Inferior parietal cortex (tissue), 1 donor: ENCODE data around the gene BICRAL.
"Not testable (repeated sequence)": the region's sequence is repeated elsewhere in the genome, so short reads cannot be mapped to it uniquely, and the experiment has no call there.

Experiments used
- DNase-seq: peaks from one replicate; pipeline ENCODE4 v3.0.0-alpha.2; 2016; ENCODE audit errors: extremely low spot score

The BICRAL gene, protein sequence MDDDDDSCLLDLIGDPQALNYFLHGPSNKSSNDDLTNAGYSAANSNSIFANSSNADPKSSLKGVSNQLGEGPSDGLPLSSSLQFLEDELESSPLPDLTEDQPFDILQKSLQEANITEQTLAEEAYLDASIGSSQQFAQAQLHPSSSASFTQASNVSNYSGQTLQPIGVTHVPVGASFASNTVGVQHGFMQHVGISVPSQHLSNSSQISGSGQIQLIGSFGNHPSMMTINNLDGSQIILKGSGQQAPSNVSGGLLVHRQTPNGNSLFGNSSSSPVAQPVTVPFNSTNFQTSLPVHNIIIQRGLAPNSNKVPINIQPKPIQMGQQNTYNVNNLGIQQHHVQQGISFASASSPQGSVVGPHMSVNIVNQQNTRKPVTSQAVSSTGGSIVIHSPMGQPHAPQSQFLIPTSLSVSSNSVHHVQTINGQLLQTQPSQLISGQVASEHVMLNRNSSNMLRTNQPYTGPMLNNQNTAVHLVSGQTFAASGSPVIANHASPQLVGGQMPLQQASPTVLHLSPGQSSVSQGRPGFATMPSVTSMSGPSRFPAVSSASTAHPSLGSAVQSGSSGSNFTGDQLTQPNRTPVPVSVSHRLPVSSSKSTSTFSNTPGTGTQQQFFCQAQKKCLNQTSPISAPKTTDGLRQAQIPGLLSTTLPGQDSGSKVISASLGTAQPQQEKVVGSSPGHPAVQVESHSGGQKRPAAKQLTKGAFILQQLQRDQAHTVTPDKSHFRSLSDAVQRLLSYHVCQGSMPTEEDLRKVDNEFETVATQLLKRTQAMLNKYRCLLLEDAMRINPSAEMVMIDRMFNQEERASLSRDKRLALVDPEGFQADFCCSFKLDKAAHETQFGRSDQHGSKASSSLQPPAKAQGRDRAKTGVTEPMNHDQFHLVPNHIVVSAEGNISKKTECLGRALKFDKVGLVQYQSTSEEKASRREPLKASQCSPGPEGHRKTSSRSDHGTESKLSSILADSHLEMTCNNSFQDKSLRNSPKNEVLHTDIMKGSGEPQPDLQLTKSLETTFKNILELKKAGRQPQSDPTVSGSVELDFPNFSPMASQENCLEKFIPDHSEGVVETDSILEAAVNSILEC

DNA sequence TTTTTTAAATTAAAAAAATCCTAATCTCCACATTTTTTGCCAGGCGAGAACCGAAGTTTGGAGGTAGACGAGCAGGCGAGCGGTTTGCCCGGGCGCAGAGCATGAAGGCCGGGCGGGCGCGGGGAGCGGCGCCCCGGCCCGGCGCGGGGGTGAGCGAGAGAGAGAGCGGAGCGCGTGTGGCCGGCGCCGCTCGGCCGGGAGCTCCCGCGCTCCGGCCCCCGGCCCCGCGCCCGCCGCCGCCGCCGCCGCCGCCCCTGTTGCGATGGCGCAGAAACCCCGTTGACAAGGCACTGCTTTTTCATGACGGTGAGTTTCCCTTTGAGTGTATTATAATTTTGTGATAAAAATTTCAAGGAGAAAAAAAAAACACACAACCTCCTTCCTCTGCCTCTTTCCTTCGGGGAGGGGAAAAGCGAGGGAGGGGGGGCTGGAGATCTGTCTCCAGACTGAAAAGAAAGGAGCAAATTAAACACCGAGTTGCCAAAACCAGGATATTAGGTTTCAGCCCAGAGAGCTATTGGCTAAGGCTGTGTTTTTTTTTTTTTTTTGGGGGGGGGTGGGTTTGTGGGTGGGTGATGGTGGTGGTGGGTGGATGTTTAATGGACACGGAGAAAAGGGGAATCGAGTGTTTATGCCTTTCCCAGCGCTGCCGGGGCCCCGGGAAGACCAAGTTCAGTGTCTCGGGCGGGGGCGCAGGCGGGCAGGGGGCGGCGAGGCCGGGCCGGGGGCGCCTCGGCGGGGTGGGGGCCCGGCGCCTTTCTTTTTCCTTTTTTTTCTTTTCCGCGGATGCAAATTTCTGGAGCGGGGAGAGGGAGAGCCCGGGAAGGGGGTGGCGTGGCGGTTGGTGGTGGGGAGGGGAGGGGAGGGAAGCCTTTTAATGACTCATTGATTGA lies at the start of gene BICRAL:
TSS of gene BICRAL (plus strand) at position 257 of the 893 bp plus-strand sequence. CDS start 39,971 bp downstream, outside the sequence.
- peak; percentile 51 for DNase-seq

DNA sequence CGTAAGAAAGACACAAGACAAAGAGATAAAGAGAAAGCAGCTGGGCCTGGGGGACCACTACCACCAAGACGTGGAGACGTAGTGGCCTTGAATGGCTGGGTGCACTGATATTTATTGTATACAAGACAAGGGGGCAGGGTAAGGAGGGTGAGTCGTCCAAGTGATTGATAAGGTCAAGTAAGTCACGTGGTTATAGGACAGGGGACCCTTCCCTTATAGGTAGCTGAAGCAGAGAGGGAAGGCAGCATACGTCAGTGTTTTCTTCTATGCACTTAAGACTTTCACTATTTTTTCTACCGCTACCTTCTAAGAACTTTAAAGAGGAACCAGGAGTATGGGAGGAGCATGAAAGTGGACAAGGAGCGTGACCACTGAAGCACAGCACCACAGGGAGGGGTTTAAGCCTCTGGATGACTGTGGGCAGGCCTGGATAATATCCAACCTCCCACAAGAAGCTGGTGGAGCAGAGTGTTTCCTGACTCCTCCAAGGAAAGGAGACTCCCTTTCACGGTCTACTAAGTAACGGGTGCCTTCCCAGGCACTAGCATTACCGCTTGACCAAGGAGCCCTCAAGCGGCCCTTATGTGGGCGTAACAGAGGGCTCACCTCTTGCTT lies 47.9 kb upstream of the BICRAL start:
- not testable (repeated sequence) for DNase-seq

DNA sequence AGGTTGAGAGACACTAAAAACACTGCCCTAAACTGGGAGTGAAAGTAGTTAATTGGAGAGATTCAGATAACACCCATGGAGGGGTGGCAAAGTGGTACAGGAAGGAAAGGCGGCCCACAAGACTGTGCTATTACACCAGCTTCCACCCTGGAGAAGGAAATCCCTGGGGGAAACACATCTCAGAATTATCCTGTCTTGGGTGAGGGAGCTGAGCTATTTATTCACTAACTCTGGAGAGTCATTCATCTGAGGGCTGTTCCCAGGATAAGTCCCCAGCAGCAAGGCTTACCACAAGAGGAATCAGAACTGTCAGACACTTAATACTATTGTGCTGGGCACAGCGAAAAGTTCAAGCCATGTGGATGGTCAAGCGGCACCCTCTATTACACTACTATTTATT lies 45.9 kb upstream of the BICRAL start:
- DNase-seq, result no peak

DNA sequence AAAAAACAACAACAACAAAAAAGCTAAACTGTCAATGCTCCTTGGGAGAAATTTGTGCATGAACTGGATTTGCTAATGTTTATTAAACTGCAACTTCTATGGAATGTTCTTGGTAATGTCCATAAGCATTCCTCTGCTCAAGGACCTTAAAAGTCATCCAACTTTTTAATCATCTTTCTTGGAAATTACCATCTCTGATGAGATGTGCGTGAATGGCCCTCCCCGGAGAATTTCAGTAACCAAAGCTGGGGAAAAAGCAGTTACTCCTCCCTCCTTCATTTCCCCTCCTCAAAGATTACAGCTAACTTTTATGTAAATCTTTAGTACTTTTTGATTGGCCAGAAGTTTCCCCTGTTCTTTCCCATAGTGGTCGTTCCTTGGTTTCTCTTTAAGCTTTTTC lies 41.1 kb upstream of the BICRAL start:
- no peak for DNase-seq

DNA sequence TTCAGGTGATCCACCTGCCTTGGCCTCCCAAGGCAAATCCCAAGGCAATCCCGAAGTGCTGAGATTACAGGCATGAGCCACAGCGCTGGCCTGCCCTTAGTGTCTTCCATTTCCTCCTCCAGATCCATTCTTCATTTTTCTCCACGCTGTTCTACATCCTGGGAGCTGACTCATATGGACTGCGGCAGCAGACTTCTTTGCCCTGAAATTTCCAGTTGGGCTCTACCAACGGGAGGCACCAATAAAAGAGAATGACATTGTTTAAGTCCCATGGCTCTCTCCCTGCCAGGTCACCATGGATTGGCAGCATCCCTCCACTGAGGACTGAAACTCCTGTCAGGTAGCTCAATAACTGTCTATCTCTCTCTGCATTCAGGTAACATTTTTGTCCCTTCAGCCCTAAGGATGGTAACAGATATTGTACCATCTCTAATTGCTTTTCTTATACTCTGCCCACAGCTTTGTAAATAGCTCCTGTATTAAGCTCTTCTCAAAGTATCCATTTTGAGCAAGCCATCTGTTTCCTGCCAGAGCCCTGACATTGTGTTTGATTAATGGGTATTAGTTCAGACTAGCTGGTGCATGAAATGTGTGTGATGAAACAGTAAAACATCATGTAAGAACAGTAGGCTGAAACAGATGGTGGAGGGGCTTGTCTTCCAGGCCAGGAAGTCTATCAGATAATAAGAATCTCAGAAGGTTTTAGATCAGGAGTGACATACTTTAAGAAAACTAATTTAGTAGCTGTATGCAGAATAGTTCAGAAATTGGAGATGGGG lies 39.5 kb upstream of the BICRAL start:
- no peak for DNase-seq

DNA sequence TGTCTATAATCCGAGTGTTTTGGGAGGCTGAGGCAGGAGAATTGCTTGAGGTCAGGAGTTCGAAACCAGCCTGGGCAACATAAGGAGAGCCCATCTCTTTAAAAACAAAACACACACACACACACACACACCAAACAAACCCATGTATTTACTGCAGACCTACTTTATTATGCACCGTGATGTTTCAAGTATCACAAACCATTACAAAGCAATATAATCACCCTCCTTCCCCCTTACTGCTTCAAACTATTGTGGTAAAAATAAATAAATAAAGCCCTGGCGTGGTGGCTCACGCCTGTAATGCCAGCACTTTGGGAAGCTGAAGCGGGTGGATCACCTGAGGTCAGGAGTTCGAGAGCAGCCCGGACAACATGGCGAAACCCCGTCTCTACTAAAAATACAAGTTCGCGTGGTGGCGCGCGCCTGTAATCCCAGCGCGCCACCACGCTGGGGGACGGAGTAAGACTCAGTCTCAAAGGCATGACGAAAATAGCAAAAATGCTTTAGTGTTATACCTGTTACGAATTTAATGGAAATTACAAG lies 37.4 kb upstream of the BICRAL start:
- no peak for DNase-seq

DNA sequence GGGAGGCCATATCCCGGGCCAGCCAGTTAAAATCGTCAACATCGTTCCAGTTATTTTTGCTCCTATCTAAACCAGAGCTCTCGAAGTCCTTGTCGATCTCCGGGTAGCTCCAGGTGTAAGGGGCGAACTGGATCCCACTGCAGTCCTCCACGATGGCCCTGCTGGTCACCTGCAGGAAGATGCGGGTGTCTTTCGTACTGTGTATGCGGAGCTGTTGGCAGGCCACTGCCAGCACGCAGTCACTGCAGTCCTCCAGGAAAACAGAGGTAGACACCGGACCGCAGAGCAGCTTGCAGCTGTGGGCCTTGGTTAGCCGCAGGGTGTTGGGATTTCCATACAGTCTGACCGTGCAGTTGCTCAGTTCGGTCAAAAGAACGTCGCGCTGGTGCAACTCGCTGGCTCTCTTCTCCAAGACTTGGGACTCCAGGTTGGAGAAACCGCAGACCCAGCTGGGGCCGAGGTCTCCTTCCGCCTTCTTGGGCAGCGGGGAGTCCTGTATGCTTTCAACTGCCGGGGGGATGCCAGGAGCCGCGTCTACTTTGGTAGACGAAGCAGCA lies 36.7 kb upstream of the BICRAL start:
- peak; percentile 39 for DNase-seq

DNA sequence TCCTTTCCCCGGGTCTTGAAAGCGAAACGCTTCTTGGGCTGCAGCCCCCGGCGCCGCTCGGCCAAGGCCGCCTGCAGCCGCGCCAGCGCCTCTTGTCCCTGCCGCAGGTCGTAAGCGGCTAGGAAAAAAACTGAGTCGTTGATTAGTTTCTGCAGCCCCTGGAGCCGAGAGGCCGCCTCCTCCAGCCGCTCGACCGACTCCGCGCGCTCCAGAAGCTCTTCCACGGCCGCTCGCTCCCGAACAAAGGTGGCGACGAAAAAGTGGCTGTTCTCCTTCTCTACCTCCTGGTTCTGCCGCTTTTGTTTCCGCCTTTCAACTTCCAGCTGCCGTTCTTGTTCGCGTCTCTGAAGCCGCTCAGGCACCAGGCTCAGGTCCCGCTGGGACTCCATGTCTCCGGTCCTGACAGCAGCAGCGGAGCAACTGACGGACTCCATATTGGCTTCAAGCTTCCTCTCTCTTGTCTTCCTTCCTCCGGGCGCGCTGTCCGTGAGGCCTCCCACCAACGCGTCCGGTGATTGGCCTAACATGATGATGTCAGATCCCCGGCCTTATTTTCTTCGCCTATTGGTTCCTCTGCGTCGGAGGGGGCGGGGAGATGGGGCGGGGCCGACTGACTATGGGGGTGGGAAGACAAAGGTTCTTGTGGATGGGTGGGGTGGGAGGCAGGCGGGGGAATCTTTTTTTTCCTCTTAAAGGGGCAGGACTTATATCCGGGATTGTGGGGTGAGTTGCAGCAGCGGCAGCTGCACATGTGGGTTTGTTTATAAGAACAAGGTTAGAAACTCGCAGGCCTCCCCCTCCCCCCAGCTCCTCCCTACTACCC lies 36.0 kb upstream of the BICRAL start, which contains the start of gene TBCC:
TSS of gene TBCC (minus strand) at position 464 of the 823 bp plus-strand sequence. CDS start at position 434, 30 bp downstream.
- DNase-seq, result peak; percentile 98

DNA sequence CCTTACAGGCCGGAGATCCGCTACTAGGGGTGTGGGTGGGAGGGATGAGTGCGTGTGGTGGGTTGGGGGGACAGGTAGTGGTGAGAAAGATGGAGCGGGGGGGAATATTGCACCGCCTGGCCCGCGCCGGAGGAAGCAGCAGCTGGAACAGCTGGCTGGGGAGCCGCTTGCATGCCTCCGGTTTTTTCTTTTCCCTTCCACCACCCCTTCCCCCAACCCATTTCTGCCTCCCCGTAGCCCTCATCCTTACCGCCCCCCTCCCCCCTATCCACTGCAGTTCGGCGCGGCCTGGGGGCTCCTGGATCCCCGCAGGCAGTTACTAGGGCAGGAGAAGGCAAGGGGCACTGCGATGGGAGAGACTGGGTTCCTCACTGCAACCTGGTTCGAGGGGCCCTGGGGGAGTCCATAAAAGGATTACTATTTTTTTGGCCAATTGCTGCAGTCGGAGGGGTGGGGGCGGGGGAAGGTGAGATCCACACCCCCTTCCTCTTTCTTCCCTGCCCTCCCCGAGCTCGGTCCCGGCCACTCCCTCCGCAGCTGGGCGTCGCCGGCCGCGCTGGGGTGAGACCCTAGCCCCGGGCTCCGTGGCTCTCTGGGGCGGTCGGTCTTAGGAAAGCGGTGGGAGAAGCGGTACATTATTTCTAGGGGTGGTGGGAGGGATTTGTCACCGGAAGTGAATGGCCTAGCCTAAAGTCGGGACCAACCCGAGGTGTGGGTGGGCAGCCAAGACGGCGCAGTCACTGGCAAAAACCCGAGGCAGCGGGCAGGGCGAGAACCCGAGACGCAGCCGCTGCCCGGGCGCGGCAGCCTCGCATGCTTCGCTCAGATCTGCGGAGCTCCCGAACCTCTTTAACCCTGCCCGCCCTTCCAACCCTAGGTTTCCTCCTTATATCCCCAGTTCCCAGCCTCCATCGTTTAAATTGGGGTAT lies 35.1 kb upstream of the BICRAL start:
- peak; percentile 74 for DNase-seq

DNA sequence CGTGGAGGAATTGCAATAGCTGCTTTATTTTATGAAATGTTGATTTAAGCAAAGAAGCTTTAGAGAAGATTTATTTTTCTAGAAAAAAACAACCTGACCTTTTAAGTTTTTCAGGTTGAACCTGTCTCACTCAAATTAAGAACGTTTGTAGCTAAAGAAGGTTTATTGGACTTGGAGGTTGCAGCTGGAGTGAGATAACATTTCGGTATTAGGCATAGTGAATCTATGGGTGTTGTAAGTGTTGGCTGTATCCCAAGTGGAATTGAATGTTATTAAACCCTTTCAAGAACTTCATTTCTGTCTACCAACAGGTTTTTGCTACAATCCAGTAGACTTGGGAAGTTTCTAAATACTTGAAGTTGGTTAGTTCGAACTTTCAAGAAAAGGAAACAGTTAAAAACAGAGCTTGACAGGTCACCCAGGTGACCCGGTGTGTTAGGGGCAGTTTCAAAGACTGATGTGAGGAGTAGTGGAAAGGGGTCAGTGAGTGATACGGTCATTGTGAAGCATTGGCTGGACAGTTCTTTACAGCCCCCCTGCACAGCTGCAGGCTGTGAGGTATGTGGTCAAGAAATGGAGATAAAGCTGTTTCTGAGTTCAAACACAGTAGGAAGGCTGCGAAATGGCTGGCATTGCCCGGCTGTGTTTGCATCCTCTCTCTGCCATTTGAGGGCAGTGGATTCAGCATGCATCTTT lies 33.5 kb upstream of the BICRAL start:
- no peak for DNase-seq

DNA sequence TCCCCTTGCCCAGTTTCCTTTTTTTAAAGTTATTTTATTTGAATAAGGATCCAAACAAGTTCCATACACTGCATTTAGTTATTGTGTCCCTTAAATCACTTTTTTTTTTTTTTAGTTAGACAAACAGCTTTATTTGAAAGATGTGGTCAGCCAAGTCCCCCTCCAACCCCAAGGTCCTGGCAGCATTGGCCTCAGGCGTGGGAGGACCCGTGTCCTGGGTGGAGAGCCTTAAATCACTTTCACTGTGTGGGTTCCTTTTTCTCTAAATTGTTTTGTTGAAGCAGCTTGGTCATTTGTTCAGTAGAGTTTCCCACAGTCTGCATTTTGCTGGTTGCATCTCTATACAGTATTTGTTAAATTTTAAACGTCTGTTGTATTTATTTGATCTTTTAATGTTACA lies 30.8 kb upstream of the BICRAL start:
- DNase-seq, result no peak

DNA sequence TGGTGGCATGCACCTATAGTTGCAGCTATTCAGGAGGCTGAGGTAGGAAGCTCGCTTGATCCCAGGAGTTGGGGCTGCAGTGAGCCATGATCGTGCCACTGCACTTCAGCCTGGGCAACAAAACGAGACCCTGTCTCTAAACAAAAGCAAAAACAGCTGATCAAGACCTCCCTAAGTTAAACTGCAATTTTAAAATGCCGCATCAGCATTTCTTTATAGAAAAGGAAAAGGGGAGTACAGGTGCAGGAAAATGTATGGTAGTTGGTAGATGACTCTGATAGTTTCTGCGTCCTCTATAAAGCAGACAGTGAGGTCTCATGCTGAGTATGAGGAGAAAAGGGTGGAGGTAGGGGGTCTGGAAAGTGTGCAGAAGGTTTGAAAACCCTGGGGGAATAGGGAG lies 27.1 kb upstream of the BICRAL start:
- no peak for DNase-seq

DNA sequence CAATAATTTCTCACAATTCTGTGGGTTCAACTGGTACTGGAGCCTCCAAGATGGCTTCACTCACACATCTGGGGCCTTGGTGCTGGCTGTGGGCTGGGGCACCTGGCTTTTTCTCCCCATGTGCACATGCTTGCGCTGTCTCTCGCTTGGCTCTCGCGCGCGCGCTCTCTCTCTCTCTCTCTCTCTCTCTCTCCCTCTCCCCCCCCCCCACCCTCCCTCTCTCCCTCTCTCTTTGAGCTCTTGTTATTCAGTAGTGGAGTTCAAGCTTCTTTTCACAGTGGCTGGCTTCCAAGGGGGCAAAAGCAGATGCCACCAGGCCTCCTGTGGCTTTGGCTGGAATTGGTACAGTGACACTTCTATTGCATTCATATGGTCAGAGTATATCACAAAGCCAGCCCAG lies 25.1 kb upstream of the BICRAL start:
- no peak for DNase-seq

DNA sequence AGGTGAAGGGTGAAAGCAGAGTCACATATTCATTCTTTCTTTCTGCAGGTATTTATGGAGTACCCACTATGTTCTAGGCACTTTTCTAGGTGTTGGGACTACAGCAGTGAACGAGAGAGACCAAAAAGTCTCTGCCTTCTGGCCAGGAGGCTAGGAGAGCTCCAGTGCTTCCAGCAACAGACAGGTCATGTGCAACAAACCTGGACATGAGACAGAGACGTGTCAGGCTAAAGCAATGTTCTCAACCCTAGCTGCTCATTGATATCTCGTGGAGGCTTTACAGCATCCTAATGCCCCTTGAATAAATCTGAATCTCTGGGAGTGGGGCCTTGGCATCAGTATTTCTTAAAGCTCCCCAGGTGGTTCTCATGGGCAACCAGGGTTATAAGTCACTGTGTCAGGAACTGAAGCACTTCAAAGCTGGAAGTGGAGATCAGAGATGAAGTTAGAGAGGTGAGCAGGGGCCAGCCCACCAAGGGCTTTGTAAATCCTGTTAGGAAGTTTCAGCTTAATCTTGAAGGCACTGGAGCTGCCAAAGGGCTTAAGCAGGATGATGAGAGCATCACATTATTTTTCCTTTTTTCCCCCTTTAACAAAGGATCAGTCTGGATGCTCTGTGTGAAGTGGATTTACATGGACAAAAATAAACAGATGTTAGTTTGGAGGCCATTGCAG lies 23.0 kb upstream of the BICRAL start:
- DNase-seq, result no peak

DNA sequence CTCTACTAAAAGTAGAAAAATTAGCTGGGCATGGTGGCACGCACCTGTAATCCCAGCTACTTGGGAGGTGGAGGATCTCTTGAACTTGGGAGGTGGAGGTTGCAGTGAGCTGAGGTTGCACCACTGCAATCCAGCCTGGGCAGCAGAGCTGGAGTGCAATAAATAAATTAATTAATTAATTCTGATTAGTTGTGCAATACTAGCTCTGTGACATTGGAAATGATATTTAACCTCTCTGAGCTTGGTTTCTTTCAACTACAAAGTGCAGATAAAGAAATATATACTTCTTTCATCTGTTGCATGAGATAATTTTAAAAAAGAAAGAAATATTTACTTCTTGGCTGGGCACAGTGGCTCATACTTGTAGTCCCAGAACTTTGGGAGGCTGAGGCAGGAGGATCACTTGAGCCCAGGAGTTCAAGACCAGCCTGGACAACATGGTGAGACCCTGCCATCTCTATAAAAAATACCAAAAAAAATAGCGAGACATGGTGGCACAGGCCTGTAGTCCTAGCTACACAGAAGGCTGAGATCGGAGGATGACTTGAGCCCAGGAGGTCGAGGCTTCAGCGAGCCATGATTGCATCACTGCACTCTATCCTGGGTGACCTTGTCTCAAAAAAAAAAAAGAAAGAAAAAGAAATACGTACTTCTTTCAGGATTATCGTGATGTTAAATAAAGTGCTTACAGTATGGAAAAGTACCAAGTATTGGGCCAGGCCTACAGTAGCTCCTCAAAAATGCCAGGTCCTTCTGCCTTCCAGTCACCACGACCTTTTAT lies 20.4 kb upstream of the BICRAL start:
- no peak for DNase-seq
